Smooth muscle cell (in vitro differentiated cells): ENCODE results near the gene BPI. TPM values are rescaled to one million over a fixed set of nuclear protein-coding genes. Genes with fewer than 3 reads are reported as not detected.

Source experiments
- DNase-seq: peaks from one replicate; lab custom pipeline; 2025; ENCODE audit not compliant: unreplicated experiment; lab: John Stamatoyannopoulos, UW
- H2AFZ ChIP-seq: fragments of 200-600 bp; sonication (generic); 2 replicates; pipeline ENCODE4 v1.6.0; 2016; ENCODE audit warnings: antibody characterized with exemption, low read depth, mild to moderate bottlenecking
- H3F3A ChIP-seq: fragments of 200-600 bp; sonication (generic); 2 replicates; pipeline ENCODE4 v1.6.0; 2017; ENCODE audit warnings: antibody characterized with exemption, low read depth
- H3K27ac ChIP-seq: fragments of 200-600 bp; sonication (generic); 2 replicates; pipeline ENCODE4 v1.5.1; 2016; ENCODE audit warnings: low read depth, mild to moderate bottlenecking
- H3K27me3 ChIP-seq: fragments of 200-600 bp; sonication (generic); 2 replicates; pipeline ENCODE4 v1.6.1; 2016; ENCODE audit warnings: low read depth, mild to moderate bottlenecking
- H3K36me3 ChIP-seq: fragments of 200-600 bp; sonication (generic); 2 replicates; pipeline ENCODE4 v1.5.1; 2016; ENCODE audit warnings: low read depth
- H3K4me1 ChIP-seq: fragments of 200-600 bp; sonication (generic); 2 replicates; pipeline ENCODE4 v1.5.1; 2016; ENCODE audit warnings: low read depth
- H3K4me2 ChIP-seq: fragments of 200-600 bp; sonication (generic); 2 replicates; pipeline ENCODE4 v1.6.0; 2016; ENCODE audit warnings: mild to moderate bottlenecking
- H3K4me3 ChIP-seq: fragments of 200-600 bp; sonication (generic); 2 replicates; pipeline ENCODE4 v1.5.1; 2016; ENCODE audit warnings: mild to moderate bottlenecking
- H3K79me2 ChIP-seq: fragments of 200-600 bp; sonication (generic); 2 replicates; pipeline ENCODE4 v1.6.0; 2016; ENCODE audit warnings: low read depth, mild to moderate bottlenecking
- H3K9ac ChIP-seq: fragments of 200-600 bp; sonication (generic); 2 replicates; pipeline ENCODE4 v1.6.0; 2016; ENCODE audit warnings: low read depth
- H3K9me3 ChIP-seq: fragments of 200-600 bp; sonication (generic); replicated peaks from 2 replicates; pipeline ENCODE4 v1.5.1; 2016; ENCODE audit warnings: low read depth
- H4K20me1 ChIP-seq: fragments of 200-600 bp; sonication (generic); 2 replicates; pipeline ENCODE4 v1.6.0; 2016; ENCODE audit warnings: low read depth
- WGBS: methylation state at CpG from one replicate; pipeline ENCODE4 v1.1.7; 2016; ENCODE audit warnings: low lambda C conversion rate; 5-methylcytosine and 5-hydroxymethylcytosine counted together
- polyA plus RNA-seq: library from polyadenylated mRNA; unstranded; fragments of >200 nt; fragmentation: Nextera tagmentation; extraction: Ambion mirVana; gene quantifications from 2 replicates; pipeline ENCODE4 v1.2.1, GENCODE V29; 2016
- total RNA-seq: library from RNA; depleted of rRNA; stranded (reverse); fragments of >200 nt; gene quantifications from 2 replicates; pipeline ENCODE4 v1.2.3, GENCODE V29; 2014
- TF ChIP-seq, protein P1 (sequence below): fragments of 200-600 bp; sonication (generic); IDR thresholded peaks from 2 replicates; pipeline ENCODE4 v1.5.1; 2017; ENCODE audit warnings: borderline replicate concordance, mild to moderate bottlenecking, antibody characterized with exemption; ENCODE audit not compliant: insufficient read depth, poor library complexity, severe bottlenecking

Gene BPI
- total and polyA plus RNA-seq, 2 experiments from 2014 or later = not detected

DNA sequence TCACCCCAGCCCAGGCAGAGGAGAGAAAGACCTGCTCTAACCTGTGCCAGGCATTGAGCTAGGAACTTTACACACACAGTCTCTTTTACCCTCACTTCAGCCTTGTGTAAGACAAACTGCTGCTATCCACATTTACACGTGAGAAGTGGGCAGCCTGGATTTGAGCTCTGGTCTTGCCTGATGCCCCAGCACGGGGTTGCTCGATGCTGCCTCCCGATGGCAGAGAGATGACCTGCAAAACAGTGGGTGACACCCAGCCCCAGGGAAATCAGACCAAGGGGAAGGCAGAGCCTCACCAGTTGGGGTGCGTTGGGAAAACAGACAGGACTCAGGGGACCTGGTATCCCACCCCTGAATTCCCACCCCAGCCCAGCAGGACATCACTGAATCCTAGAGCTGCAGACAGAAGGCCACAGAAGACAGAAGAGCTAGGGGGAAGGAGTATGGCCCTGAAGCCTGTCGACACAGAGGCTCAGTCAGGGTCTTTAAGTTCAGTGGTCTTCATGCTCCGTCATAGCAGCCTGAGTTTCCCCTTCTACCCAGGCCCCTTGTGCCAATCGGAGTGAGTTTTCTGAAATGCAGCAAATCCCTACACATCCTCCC, 990 bp downstream of the BPI start:
- Histone ChIP-seq H3K36me3 (no peaks in the 10 kb centered on the region), H3K79me2 (no peaks in the 10 kb centered on the region), H3K4me1 (no peaks in the 10 kb centered on the region), H3F3A (no peaks in the 10 kb centered on the region), H3K27me3 (peaks cover 4% of the 10 kb centered on the region), H3K4me2 (no peak overlapping the region), H4K20me1 (no peaks in the 10 kb centered on the region), H3K9ac (no peak overlapping the region), H3K4me3 (no peak overlapping the region), H3K9me3 (no peaks in the 10 kb centered on the region), H3K27ac (no peak overlapping the region), H2AFZ (no peak overlapping the region)
- 59% methylated on average over 8 of the region's 8 CpGs for WGBS
- DNase-seq = no peak
- TF ChIP-seq, protein P1, sequence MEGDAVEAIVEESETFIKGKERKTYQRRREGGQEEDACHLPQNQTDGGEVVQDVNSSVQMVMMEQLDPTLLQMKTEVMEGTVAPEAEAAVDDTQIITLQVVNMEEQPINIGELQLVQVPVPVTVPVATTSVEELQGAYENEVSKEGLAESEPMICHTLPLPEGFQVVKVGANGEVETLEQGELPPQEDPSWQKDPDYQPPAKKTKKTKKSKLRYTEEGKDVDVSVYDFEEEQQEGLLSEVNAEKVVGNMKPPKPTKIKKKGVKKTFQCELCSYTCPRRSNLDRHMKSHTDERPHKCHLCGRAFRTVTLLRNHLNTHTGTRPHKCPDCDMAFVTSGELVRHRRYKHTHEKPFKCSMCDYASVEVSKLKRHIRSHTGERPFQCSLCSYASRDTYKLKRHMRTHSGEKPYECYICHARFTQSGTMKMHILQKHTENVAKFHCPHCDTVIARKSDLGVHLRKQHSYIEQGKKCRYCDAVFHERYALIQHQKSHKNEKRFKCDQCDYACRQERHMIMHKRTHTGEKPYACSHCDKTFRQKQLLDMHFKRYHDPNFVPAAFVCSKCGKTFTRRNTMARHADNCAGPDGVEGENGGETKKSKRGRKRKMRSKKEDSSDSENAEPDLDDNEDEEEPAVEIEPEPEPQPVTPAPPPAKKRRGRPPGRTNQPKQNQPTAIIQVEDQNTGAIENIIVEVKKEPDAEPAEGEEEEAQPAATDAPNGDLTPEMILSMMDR = peak; percentile 36

DNA sequence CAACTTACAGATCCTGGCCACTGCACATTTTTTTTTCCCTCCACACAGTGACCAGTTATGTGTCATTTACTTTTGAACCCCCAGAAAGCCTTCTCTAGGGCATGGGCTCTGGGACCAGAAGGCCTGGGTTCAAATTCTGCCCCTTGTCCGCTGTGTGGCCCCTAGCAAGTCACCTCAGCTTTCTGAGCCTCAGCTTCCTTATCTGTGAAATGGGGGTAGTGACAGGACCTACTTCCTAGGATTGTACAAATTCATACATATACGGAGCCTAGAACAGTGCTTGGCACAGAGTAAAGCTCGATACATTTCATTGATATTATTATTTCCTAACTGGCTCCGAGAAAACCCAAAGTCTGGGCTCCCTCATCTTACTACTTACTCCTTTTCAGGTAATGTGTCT, 1.6 kb downstream of the BPI start:
- Histone ChIP-seq H3K4me3 (no peak overlapping the region), H2AFZ (no peak overlapping the region), H3F3A (no peaks in the 10 kb centered on the region), H3K4me2 (no peak overlapping the region), H3K9ac (no peak overlapping the region), H3K4me1 (no peaks in the 10 kb centered on the region), H3K27me3 (peaks cover 5% of the 10 kb centered on the region), H3K27ac (no peak overlapping the region), H3K36me3 (no peaks in the 10 kb centered on the region), H3K9me3 (no peaks in the 10 kb centered on the region), H3K79me2 (no peaks in the 10 kb centered on the region), H4K20me1 (no peaks in the 10 kb centered on the region)
- DNase-seq = no peak
- 87% methylated on average over 4 of the region's 4 CpGs for WGBS
- TF ChIP-seq, protein P1 = no peak

DNA sequence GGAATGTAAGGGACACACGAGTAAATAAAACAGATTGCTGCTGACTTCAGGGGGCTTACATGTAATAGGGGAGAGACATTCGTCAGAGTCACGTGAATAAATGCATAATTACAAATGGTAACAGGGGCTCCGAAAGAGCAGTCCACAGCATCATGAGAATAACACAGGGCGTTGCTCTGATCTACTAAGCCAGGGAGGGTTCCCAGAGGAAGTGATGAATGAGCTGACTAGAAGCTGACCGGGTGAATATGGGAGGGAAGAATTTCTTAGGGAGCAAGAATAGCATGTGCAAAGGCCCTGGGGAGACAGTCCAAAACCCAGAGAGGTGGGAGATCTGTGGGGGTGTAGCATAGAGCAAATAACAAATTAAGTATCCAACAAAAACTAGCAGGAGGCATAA, 2.4 kb downstream of the BPI start:
- no peak for DNase-seq
- Histone ChIP-seq H4K20me1 (no peaks in the 10 kb centered on the region), H3K27ac (no peak overlapping the region), H3K79me2 (no peaks in the 10 kb centered on the region), H3K4me1 (no peaks in the 10 kb centered on the region), H3K9me3 (no peaks in the 10 kb centered on the region), H3K36me3 (no peaks in the 10 kb centered on the region), H3F3A (no peaks in the 10 kb centered on the region), H3K9ac (no peak overlapping the region), H3K4me2 (no peak overlapping the region), H3K27me3 (peaks cover 12% of the 10 kb centered on the region), H2AFZ (no peak overlapping the region), H3K4me3 (no peak overlapping the region)
- WGBS = 87% methylated on average over 6 of the region's 6 CpGs
- TF ChIP-seq, protein P1 = no peak

DNA sequence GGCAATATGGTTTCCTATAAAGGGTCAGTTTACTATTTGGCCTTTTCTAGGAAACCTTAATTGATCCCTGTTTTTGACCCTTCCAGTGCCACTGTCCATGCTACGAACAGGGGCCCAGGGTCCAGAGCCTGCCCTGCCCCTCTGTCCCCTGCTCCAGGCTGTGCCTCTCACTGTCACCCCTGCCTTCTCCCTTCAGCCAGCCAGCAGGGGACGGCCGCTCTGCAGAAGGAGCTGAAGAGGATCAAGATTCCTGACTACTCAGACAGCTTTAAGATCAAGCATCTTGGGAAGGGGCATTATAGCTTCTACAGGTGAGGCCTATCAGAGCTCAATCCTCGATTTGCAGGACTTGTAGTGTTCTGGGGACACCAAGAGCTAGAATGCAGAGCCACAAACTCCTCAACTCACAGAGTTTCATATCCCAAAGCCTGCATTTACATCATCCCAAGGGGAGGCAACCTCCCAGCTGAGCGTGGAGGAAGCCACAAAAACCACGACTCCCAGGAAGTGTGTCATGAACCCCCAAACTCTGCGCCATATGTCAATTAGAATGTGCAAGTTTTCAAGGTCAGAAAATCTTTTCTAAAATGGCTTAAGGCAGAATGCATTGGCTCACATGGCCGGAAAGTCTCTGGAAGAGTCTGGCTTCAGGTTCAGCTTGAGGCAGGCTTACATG, 3.6 kb downstream of the BPI start:
- H3K4me1 ChIP-seq = no peaks in the 10 kb centered on the region
- peaks cover 14% of the 10 kb centered on the region for H3K27me3 ChIP-seq
- no peak overlapping the region for H3K9ac ChIP-seq
- TF ChIP-seq, protein P1 = no peak
- H2AFZ ChIP-seq = no peak overlapping the region
- no peak for DNase-seq
- no peaks in the 10 kb centered on the region for H3K79me2 ChIP-seq
- H3K9me3 ChIP-seq = no peaks in the 10 kb centered on the region
- H3K4me3 ChIP-seq = no peak overlapping the region
- 77% methylated on average over 8 of the region's 8 CpGs for WGBS
- no peaks in the 10 kb centered on the region for H4K20me1 ChIP-seq
- H3F3A ChIP-seq = no peaks in the 10 kb centered on the region
- no peaks in the 10 kb centered on the region for H3K36me3 ChIP-seq
- no peak overlapping the region for H3K27ac ChIP-seq
- H3K4me2 ChIP-seq = no peak overlapping the region
